ENCODE results near the gene TNPO3.
"Not testable (repeated sequence)": the region's sequence is repeated elsewhere in the genome, so short reads cannot be mapped to it uniquely, and the experiment has no call there.

TNPO3 gene

GRCh38 chr7:128921866-128922440 lies 133.0 kb downstream of the TNPO3 start:
- DNase-seq (ENCODE audit: low spot score), result no peak

GRCh38 chr7:128920913-128921582 lies 133.9 kb downstream of the TNPO3 start:
- DNase-seq (ENCODE audit: low spot score), result no peak

- DNase-seq (ENCODE audit: low spot score), result no peak
Measured at GRCh38 chr7:128919881-128920799, 134.8 kb downstream of the TNPO3 start.

- DNase-seq (ENCODE audit: low spot score), result no peak
Measured at GRCh38 chr7:128919241-128919640, 135.7 kb downstream of the TNPO3 start.

- DNase-seq (ENCODE audit: low spot score), result no peak
Measured at GRCh38 chr7:128918016-128918665, 136.8 kb downstream of the TNPO3 start.

GRCh38 chr7:128917122-128917521 lies 137.8 kb downstream of the TNPO3 start:
- no peak for DNase-seq (ENCODE audit: low spot score)

- no peak for DNase-seq (ENCODE audit: low spot score)
Measured at GRCh38 chr7:128916643-128916915, 138.3 kb downstream of the TNPO3 start.

- DNase-seq (ENCODE audit: low spot score), result no peak
Measured at GRCh38 chr7:128915841-128916642, 138.9 kb downstream of the TNPO3 start.

GRCh38 chr7:128915271-128915819 lies 139.6 kb downstream of the TNPO3 start:
- DNase-seq (ENCODE audit: low spot score), result no peak

- DNase-seq (ENCODE audit: low spot score), result no peak
Measured at GRCh38 chr7:128914566-128915151, 140.3 kb downstream of the TNPO3 start.

GRCh38 chr7:128913870-128914565 lies 140.9 kb downstream of the TNPO3 start:
- no peak for DNase-seq (ENCODE audit: low spot score)

- DNase-seq (ENCODE audit: low spot score), result not testable (repeated sequence)
Measured at GRCh38 chr7:128912709-128913495, 142.0 kb downstream of the TNPO3 start.

- DNase-seq (ENCODE audit: low spot score), result no peak
Measured at GRCh38 chr7:128912281-128912680, 142.6 kb downstream of the TNPO3 start.

- peak; percentile 60 for DNase-seq (ENCODE audit: low spot score)
Measured at GRCh38 chr7:128911423-128912031, 143.4 kb downstream of the TNPO3 start.

- DNase-seq (ENCODE audit: low spot score), result peak; percentile 80
Measured at GRCh38 chr7:128910569-128910945, 144.4 kb downstream of the TNPO3 start, which contains the start of gene KCP. TSS of gene KCP (minus strand) at chr7:128910709. CDS start at chr7:128910676, 33 bp downstream.

GRCh38 chr7:128909625-128910568 lies 145.0 kb downstream of the TNPO3 start:
- DNase-seq (ENCODE audit: low spot score), result peak; percentile 88

GRCh38 chr7:128908750-128909624 lies 145.9 kb downstream of the TNPO3 start:
- DNase-seq (ENCODE audit: low spot score), result no peak

All from D341Med (cell line).